A549 (cell line): ENCODE results near the gene HAUS3.

ENCODE experiments used
- CBX8 ChIP-seq: fragments of 200-600 bp; sonication (generic); IDR thresholded peaks from 2 replicates; pipeline ENCODE4 v1.6.1; 2016
- CHD2 ChIP-seq: fragments of 150-350 bp; IDR thresholded peaks from 2 replicates; pipeline ENCODE4 v1.6.1; 2014; ENCODE audit warnings: low read length; ENCODE audit not compliant: partially characterized antibody
- CHD4 ChIP-seq: fragments of 200-600 bp; sonication (generic); IDR thresholded peaks from 2 replicates; pipeline ENCODE4 v1.6.1; 2016; ENCODE audit warnings: antibody characterized with exemption, mild to moderate bottlenecking, borderline replicate concordance
- EP300 ChIP-seq, 2 experiments: fragments of >200 bp; sonication (Bioruptor Twin); formaldehyde crosslinking; IDR thresholded peaks; 2 replicates in 1 of 2; 3 replicates in 1 of 2; pipeline ENCODE4 v1.6.1; 2016 to 2017
- JUNB ChIP-seq: fragments of >200 bp; sonication (Bioruptor Twin); formaldehyde crosslinking; IDR thresholded peaks from 2 replicates; pipeline ENCODE4 v1.6.1; 2016
- KDM1A ChIP-seq: fragments of 200-600 bp; sonication (generic); IDR thresholded peaks from 2 replicates; pipeline ENCODE4 v1.6.1; 2016; ENCODE audit warnings: low read depth, mild to moderate bottlenecking
- MAFK ChIP-seq: fragments of 450-650 bp; IDR thresholded peaks from 2 replicates; pipeline ENCODE4 v1.6.1; 2014; ENCODE audit not compliant: partially characterized antibody
- POLR2A ChIP-seq: IDR thresholded peaks from 2 replicates; pipeline ENCODE4 v1.6.1; 2012; ENCODE audit warnings: mild to moderate bottlenecking, low read length
- RAD21 ChIP-seq, 2 experiments: fragments of >200 bp in 1 of 2; sonication (Bioruptor Twin) in 1 of 2; formaldehyde crosslinking in 1 of 2; IDR thresholded peaks in 1 of 2; conservative IDR thresholded peaks in 1 of 2; 2 replicates in 1 of 2; 3 replicates in 1 of 2; pipeline ENCODE4 v1.6.1; 2012 to 2018; ENCODE audit warnings: inconsistent platforms in 1 of 2
- RNF2 ChIP-seq: fragments of 200-600 bp; sonication (generic); IDR thresholded peaks from 2 replicates; pipeline ENCODE4 v1.6.1; 2016; ENCODE audit warnings: low read depth, mild to moderate bottlenecking, antibody characterized with exemption, moderate library complexity, borderline replicate concordance
- TF ChIP-seq, protein P1 (sequence below): fragments of >200 bp; sonication (Bioruptor Twin); formaldehyde crosslinking; IDR thresholded peaks from 3 replicates; pipeline ENCODE4 v1.5.1; 2016

DNA sequence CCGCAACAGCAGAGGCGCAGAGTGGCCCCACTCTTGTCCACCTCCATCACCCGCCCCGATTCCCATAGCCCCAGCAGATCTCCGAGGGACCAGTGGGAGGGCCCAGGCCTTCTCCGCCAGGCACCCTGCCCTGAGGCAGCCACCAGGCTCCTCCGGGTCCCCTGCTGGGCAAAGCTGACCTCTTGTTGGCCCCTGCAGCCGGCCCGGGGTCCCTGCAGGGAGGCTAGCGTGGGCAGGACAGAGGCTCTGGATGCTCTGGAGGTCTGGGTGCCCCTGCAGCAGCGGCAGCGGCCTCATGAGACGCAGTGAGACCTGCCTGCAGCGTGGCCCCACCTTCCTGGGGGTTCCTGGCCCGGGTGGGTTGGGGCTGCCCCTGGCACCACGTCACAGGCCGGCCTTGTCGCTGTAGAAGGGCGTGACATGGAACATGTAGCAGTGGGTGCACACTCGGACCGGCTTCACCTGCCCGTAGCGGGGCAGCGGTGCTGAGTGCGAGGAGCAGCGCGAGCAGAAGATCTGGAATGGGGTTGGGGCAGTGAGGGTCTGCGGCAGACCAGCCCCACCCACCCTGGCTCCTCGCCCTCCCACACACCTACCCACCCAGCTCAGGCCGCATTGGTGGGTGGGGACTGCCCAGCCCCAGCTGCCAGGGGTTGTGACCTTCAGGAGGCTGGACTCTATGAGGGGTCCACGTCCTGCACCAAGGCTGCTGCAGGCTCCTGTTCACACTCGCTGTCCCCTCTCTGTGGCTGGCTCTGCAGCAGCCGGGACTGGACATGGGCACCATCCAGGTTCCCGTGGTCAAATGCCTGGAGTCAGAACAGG lies 28.6 kb upstream of the HAUS3 start:
- TF ChIP-seq, protein P1, sequence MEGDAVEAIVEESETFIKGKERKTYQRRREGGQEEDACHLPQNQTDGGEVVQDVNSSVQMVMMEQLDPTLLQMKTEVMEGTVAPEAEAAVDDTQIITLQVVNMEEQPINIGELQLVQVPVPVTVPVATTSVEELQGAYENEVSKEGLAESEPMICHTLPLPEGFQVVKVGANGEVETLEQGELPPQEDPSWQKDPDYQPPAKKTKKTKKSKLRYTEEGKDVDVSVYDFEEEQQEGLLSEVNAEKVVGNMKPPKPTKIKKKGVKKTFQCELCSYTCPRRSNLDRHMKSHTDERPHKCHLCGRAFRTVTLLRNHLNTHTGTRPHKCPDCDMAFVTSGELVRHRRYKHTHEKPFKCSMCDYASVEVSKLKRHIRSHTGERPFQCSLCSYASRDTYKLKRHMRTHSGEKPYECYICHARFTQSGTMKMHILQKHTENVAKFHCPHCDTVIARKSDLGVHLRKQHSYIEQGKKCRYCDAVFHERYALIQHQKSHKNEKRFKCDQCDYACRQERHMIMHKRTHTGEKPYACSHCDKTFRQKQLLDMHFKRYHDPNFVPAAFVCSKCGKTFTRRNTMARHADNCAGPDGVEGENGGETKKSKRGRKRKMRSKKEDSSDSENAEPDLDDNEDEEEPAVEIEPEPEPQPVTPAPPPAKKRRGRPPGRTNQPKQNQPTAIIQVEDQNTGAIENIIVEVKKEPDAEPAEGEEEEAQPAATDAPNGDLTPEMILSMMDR: no peak
- no peak for TF ChIP-seq MAFK
- TF ChIP-seq EP300 (IDR thresholded peaks at IDR 0.05): no peak
- no peak for TF ChIP-seq POLR2A
- TF ChIP-seq JUNB: no peak
- TF ChIP-seq RNF2: no peak
- TF ChIP-seq KDM1A: no peak
- no peak for TF ChIP-seq CHD2
- no peak for TF ChIP-seq RAD21 (conservative IDR thresholded peaks at IDR 0.05 in 1 of 2, IDR thresholded peaks at IDR 0.05 in 1 of 2)
- no peak for TF ChIP-seq CHD4
- TF ChIP-seq CBX8: no peak
